Stimulated activated CD8-positive, alpha-beta memory T cell treated with anti-CD3 and anti-CD28 coated beads, Interleukin-7, amount 100 ng/mL, for 4 hours (primary cell): ENCODE measurements around the gene ATXN1.

ENCODE experiments used
- DNase-seq, 2 donors: peaks; one replicate each; pipeline ENCODE4 v3.0.0-alpha.2; 2020; ENCODE audit warnings: low read depth in 2 of 2

The ATXN1 gene

GRCh38 chr6:16698162-16698533 lies 63.1 kb downstream of the ATXN1 start:
- DNase-seq = no peak

GRCh38 chr6:16697437-16698161 lies 63.7 kb downstream of the ATXN1 start:
- no peak for DNase-seq

GRCh38 chr6:16696496-16696895 lies 64.8 kb downstream of the ATXN1 start:
- no peak for DNase-seq

GRCh38 chr6:16694781-16695578 lies 66.3 kb downstream of the ATXN1 start:
- DNase-seq = no peak

- no peak for DNase-seq
Measured at GRCh38 chr6:16691324-16691723, 69.9 kb downstream of the ATXN1 start.

GRCh38 chr6:16690608-16691142 lies 70.6 kb downstream of the ATXN1 start:
- DNase-seq = no peak

GRCh38 chr6:16689788-16690607 lies 71.3 kb downstream of the ATXN1 start:
- no peak for DNase-seq

- DNase-seq = no peak
Measured at GRCh38 chr6:16688984-16689636, 72.2 kb downstream of the ATXN1 start.

GRCh38 chr6:16688436-16688835 lies 72.8 kb downstream of the ATXN1 start:
- DNase-seq = no peak

- no peak for DNase-seq
Measured at GRCh38 chr6:16687045-16687444, 74.2 kb downstream of the ATXN1 start.

GRCh38 chr6:16684896-16685554 lies 76.2 kb downstream of the ATXN1 start:
- peak; percentile 78 to 93 for DNase-seq

GRCh38 chr6:16684195-16684689 lies 77.0 kb downstream of the ATXN1 start:
- DNase-seq = no peak

- no peak for DNase-seq
Measured at GRCh38 chr6:16683641-16684194, 77.5 kb downstream of the ATXN1 start.

GRCh38 chr6:16681260-16681873 lies 79.9 kb downstream of the ATXN1 start:
- DNase-seq = no peak

- DNase-seq = no peak
Measured at GRCh38 chr6:16679050-16679449, 82.2 kb downstream of the ATXN1 start.

GRCh38 chr6:16677458-16677857 lies 83.8 kb downstream of the ATXN1 start:
- DNase-seq = no peak

- no peak for DNase-seq
Measured at GRCh38 chr6:16676978-16677377, 84.3 kb downstream of the ATXN1 start.

- DNase-seq = no peak
Measured at GRCh38 chr6:16676376-16676775, 84.9 kb downstream of the ATXN1 start.

GRCh38 chr6:16674801-16675392 lies 86.4 kb downstream of the ATXN1 start:
- DNase-seq = no peak
